ENCODE results near the gene IZUMO4.

The IZUMO4 gene

GRCh38 chr19:2077833-2078619 lies 18.7 kb upstream of the IZUMO4 start:
- no peak for TF ChIP-seq CTCF (IDR thresholded peaks at IDR 0.05)
- Histone ChIP-seq H3K27ac (no peak overlapping the region), H3K4me3 (no peak overlapping the region)
- no peak for DNase-seq (ENCODE audit: low spot score)

GRCh38 chr19:2079076-2079864 lies 17.4 kb upstream of the IZUMO4 start:
- no peak overlapping the region for H3K4me3 ChIP-seq
- no peak overlapping the region for H3K27ac ChIP-seq
- TF ChIP-seq CTCF (IDR thresholded peaks at IDR 0.05) = no peak
- DNase-seq (ENCODE audit: low spot score) = no peak

- no peak overlapping the region for H3K4me3 ChIP-seq
These were observed 16.8 kb upstream of the IZUMO4 start for GRCh38 chr19:2079865-2080301.

GRCh38 chr19:2080336-2080988 lies 16.3 kb upstream of the IZUMO4 start:
- no peak for TF ChIP-seq CTCF (IDR thresholded peaks at IDR 0.05)
- no peak for DNase-seq (ENCODE audit: low spot score)

More at GRCh38 chr19:2079865-2080301, 16.8 kb upstream of the IZUMO4 start:
- no peak for DNase-seq (ENCODE audit: low spot score)
- no peak overlapping the region for H3K27ac ChIP-seq
- no peak for TF ChIP-seq CTCF (IDR thresholded peaks at IDR 0.05)

GRCh38 chr19:2081873-2082810 lies 14.6 kb upstream of the IZUMO4 start:
- no peak for TF ChIP-seq CTCF (IDR thresholded peaks at IDR 0.05)
- DNase-seq (ENCODE audit: low spot score) = no peak
- peak overlapping the region in 1 of 2 donors; percentile 47 for H3K27ac ChIP-seq
- H3K4me3 ChIP-seq = no peak overlapping the region

More at GRCh38 chr19:2080336-2080988, 16.3 kb upstream of the IZUMO4 start:
- Histone ChIP-seq H3K27ac (no peak overlapping the region), H3K4me3 (no peak overlapping the region)

- Histone ChIP-seq H3K4me3 (peak overlapping the region; percentile 15), H3K27ac (peak overlapping the region in 1 of 2 donors; percentile 20)
- TF ChIP-seq CTCF (IDR thresholded peaks at IDR 0.05) = no peak
- no peak for DNase-seq (ENCODE audit: low spot score)
These were observed 13.4 kb upstream of the IZUMO4 start for GRCh38 chr19:2083174-2083854.
